HG02763 (cell line): ENCODE results near the gene PLEKHG5.

Experiments
- ATAC-seq: cut with Tn5 transposase; IDR thresholded peaks from one replicate; pipeline ENCODE4 v1.9.1; 2021; ENCODE audit warnings: mild to moderate bottlenecking, moderate library complexity; ENCODE audit not compliant: unreplicated experiment

Gene PLEKHG5, protein sequence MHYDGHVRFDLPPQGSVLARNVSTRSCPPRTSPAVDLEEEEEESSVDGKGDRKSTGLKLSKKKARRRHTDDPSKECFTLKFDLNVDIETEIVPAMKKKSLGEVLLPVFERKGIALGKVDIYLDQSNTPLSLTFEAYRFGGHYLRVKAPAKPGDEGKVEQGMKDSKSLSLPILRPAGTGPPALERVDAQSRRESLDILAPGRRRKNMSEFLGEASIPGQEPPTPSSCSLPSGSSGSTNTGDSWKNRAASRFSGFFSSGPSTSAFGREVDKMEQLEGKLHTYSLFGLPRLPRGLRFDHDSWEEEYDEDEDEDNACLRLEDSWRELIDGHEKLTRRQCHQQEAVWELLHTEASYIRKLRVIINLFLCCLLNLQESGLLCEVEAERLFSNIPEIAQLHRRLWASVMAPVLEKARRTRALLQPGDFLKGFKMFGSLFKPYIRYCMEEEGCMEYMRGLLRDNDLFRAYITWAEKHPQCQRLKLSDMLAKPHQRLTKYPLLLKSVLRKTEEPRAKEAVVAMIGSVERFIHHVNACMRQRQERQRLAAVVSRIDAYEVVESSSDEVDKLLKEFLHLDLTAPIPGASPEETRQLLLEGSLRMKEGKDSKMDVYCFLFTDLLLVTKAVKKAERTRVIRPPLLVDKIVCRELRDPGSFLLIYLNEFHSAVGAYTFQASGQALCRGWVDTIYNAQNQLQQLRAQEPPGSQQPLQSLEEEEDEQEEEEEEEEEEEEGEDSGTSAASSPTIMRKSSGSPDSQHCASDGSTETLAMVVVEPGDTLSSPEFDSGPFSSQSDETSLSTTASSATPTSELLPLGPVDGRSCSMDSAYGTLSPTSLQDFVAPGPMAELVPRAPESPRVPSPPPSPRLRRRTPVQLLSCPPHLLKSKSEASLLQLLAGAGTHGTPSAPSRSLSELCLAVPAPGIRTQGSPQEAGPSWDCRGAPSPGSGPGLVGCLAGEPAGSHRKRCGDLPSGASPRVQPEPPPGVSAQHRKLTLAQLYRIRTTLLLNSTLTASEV

DNA sequence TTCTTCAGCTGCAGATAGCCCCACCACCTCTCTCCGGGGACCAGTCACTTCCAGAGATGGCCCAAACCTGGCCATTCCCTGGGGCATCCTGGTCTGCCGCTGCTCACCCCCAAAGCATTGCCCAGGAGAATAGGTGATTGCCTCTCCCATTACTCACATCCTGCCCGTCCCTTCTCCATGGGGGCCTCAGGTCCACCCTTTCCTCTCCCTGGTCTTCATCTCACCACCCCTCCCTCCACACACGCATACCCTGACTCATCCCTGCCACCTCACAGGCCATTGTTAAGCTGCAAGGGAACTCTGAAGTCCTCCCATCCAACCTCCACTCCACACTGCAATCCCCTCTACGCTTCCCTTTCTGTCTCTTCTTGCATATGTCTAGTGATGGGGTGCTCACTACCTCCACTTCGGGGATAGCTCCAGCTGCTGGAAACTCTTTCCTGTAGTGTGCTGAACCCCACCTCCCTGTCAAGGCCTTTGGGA lies at the start of gene PLEKHG5:
Gene PLEKHG5, minus strand, starts transcription at position 188 of the 483 bp plus-strand sequence. CDS start 14,096 bp downstream, outside the sequence.
- ATAC-seq, result no peak

DNA sequence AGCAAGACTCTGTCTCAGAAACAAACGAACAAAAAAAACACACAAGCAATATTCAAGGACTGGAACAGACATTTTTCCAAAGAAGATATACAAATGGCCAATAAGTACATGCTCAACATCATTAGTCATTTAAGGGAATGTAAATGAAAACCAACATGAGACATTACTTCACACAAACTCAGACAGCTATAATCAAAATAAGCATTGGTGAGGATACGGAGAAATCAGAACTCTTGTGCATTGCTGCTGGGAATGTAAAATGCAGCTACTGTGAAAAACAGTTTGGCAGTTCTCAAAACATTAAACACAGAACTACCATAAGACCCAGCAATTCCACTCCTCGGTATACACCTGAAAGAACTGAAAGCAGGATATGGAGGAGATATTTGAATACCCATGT lies 47.5 kb upstream of the PLEKHG5 start:
- ATAC-seq, result no peak

DNA sequence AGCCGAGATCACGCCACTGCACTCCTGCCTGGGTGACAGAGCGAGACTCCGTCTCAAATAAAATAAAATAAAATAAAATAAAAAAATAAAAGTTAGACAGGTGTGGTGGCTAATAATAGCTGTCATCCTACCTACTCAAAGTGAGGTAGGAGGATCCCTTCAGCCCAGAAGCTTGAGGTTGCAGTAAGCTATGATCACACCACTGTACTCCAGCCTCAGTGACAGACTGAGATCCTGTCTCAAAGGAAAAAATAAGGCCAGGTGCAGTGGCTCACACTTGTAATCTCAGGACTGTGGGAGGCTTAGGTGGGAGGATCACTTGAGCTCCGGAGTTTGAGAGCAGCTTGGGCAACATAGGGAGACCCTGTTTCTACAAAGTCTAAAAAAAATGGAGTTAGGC lies 44.8 kb upstream of the PLEKHG5 start:
- ATAC-seq, result no peak

DNA sequence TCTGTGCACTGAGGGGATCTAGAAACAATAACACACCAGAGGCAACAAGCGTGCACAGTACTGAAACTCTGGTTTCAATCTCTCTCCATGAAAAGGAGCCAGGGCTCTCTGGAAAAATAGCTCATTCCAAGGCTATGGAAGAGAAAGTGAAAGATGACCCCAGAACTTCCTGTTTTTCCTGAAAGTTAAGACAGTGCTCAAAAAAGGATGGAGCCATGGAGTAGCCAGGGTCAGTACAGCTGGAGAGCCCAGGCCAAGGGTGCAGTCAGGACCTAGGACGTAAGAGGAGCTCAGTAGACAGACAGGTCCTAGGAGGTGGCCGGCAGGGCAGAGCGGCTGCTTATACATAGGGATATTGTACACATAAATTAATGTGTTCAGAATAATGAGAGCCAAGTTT lies 43.7 kb upstream of the PLEKHG5 start:
- no peak for ATAC-seq

DNA sequence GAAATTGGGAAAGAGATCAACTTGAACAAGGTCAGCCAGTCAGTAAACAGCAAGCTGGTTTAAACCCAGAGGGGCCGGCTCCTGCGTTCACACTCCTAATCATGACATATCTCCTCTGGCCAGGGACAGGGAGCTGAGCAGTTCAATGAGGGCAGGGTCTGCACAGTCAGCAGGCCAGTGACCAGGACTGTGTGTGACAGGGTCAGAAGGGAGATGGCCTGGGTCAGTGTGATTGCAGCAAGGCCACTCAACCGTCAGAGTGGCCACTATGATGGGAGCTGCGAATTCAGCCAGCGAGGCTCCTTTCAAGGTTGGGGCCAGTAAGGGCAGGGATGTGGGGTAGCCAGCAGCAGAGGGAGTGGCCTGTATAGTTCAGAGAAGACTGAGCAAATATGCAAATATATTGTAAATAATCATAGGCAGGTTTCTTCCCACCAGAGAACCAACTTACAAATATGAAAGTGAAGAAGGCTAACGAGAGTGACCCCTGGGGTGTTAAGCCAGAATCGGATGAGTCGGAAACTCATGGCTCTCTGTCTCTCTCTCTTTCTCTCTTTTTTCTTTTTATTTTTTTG lies 42.9 kb upstream of the PLEKHG5 start:
- no peak for ATAC-seq

DNA sequence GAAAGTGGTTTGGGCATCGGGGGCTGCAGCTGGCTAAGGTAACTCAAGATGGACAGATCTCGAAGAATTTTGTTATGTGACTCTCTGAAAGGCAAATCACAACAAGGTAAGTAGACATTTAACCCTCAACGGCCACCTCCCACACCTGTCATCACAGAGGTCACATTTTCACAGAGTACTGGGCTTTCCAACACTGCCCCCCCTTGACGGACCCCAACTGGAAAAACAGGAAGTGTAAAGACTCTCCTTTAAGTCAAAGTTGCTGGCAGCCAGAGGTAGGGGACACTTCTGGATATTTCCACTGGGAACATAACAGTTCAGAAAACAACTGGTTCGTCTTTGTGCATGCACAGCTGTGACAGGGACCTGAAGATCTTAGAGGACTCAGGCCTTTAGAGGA lies 40.5 kb upstream of the PLEKHG5 start:
- no peak for ATAC-seq

DNA sequence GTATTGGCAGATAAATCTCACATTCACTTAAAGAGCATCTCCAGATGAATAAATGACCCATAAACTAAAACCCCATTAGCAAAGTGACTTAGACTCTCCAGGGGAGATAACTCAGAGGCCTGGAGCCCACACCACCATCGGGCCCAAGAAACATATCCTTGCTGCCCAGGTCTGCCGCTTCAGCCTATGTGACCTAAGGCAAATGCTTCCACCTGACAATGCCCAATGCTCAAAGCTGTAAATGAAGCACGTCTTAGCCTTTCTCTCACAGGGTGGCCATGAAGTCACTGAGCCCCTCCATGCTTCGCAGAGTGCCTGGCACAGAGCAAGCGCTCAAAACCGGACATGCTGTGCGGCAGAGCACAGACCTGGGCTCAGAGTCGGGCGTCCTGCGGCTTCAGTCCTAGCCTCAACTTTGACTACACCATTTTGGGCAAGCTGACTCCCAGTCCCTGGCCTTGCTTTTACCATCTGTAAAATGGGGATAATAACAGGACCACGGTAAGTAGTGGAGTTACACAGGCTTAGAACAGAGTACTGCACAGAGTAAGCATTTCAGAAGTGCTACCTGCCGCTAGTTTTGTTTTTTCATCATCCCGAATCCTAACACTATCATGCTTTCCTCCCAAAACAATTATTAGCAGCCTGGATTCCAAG lies 39.2 kb upstream of the PLEKHG5 start:
- no peak for ATAC-seq

DNA sequence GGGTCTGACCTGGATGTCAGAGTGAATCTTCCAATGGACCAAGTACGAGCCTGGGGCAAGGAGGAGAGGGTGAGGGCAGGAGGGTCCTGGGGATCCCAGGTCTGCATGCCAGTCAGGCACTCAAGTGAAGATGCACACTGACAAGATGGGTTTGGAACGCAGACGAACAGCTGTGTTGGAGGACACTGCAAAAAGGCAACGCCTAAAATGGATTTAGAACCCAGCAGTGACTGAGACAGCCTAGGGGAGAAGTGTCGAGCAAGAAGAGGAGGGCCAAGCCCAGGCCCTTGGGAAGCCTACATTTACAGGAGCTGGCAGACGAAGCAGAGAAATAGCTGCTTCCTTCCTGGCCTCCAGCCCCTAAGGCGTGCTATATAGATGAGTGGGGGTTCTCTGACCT lies 37.0 kb upstream of the PLEKHG5 start:
- ATAC-seq, result no peak

DNA sequence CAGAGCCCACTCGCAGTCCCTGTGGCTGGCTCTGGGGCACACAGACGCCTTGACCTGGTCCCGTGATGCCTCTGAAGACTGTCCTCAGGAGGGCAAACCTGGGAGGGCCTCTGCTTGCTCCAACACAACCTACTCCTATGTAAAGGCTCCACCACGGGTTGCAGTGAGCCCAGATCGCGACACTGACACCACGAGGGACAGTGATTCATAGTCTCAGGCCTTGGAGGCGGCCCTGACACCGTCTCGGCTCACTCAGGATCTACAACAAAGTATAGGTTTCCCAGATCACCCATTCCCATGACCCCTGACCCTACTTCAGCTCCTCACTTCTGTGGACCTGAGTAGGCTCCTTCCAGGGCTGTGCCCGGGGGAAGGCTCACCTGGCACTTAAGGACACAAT lies 34.8 kb upstream of the PLEKHG5 start:
- ATAC-seq, result no peak

DNA sequence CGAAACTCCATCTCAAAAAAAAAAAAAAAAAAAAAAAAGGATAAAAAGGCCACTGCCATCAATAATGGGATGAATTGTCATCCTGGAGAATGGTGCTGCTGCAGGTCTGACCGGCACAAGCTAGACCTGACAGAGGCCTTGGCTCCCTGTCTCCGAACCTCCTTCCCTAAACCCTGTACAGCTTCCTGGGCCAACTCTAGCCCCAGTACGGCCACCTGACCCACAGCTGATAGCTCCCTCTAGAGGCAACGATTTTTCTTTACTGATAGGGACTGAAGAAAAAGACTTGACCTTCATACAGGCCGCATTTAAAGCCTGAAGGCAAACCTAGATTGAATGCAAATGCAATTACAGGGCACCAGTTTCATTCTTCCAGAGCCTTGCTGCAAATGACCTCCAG lies 32.1 kb upstream of the PLEKHG5 start:
- no peak for ATAC-seq

DNA sequence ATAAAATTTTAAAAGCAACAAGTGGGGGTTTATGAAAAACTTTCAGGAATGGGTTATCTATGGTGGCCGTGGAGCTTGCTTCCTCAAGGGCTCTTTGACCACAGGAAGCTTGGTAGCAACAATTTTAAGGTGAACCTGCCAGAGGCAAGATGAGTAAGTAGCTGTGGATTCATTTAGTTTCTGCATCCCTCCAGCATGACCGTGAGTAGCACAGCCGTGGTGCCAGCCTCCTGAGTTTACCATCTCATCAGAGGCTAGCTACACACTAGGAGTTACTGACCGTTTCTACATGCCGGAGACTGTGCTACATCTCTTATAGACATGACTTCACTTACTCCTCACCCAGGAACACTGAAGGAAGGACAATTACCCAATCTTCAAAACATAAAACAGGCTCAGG lies 30.1 kb upstream of the PLEKHG5 start:
- ATAC-seq, result no peak

DNA sequence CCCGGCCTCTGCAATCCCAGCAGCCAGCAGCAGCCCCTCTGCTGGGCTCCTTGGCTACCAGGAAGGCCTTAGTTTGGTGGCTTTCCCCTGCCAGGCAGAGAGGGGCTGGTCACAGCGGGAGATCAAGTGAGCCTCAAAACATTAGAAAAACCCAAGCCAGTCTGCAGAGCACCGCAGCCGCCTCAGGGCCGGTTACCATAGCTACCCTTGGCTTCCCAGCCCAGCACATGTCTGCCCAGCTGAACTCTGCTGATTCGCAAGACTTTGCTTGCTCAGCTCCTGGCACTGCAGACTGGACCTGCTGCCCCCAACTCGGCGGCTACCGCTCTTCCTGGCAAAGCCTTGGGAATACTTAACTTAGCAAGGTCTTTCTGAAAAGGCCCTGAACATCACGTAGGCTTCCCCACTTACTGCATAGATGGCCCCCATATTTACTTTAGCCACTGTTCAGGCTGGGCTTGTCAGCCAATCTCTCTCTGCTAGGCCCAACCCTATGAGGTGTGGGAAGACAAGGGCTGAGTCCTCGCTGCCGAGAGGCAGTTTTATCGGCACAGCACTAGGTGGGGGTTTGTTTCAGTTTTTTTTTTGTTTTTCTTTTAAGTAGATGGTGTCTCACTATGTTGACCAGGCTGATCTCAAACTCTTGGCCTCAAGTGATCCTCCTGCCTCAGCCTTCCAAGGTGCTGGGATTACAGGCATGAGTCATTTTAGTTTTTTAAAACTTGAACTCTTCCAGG lies 28.6 kb upstream of the PLEKHG5 start:
- ATAC-seq, result no peak

DNA sequence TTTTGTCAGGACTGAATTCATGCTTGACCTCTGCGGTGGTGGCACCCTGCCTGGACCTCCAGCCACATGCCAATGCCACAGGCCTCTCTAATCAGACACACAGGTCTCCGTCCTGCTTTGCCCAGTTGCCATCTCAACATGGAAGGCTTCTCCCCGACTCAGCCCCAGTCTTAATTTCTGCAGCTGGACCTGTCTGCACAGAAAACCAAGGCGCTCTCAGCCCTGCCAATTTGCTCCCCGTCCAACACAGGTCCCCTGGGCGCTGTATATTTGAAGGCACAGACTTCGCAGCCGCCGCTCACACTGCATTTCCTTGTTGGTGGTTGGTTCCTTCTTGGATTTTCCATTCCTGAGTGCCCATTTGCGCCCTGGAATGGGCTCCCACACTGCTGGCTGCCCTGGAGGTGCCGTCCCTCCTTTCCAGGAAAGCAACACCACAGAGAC lies 28.0 kb upstream of the PLEKHG5 start:
- ATAC-seq, result no peak

DNA sequence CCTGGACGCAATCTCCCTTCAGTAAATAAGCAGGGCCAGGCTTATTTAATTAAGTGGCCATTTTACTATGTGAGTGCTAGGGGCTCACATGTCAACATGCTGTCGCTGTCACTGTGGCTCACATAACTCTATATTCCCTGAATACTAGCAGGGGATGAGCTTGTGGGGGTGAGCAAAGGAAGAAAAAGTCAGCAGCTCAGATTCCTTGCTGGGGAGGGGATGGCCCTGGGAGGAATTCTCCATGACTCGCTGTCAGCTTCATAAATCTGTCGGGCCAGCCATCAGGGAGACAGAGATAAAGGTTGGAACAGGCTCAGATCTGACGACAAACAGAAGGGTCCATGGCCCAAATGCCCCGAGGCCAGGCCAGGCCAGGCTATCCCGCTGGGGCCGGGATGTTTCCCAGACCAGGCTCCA lies 26.0 kb upstream of the PLEKHG5 start:
- ATAC-seq, result no peak

DNA sequence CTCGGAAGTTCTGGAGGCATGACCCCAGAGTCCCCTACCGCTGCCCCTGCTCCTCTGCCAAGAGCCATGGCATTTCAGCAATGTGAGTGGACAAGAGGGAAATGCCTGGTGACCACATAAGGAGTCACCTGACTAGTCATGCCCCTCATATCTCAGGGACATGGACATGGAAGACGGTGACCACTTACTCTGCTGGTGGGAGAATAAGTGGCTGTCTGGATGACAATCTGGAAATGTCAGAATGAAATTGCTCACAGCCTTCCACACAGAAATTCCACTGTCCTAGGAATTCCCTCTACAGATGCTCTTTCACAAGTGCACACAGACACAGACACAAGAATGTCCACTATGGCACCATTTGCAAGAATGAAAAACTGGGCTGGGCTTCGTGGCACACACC lies 24.3 kb upstream of the PLEKHG5 start:
- no peak for ATAC-seq

DNA sequence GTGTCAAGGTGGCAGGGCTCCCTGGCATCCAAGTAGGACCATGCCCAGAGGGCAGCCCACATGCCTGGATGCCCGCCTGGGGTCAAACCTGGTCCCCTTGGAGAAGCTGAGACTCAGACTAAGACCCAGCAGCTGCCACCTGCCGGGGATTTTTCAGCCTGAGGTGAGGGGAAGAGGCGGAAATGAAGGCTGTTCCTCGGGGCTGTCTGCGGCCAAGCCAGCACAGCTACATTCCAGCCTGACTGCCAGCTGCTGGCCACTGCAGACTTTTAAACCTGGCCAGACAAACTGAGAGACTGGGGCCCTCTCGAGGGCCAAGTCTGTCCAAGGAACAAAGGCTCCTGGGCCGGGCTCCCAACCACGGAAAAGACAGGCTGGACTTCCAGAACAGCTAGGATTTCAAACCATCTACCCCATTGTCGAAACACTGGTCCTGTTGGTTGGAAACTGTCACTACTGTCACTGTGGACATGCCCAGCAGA lies 21.9 kb upstream of the PLEKHG5 start:
- no peak for ATAC-seq

DNA sequence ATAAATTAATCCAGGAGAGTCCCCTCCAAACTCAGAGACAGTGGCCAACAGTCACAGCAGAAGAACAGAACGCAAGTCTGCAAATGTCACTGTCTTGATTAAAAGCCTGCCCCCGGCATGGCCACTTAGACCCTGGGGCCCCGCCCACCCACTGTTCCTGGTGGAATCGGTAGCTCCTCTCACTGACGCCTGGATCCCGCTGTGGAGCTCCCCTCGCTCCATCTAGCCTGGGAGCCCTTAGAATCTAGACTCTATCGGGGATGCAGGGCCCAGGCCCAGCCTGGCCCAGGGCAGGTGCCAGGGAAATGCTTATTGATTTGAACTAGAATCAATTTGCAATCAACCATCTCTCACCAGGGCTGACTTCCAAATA lies 21.4 kb upstream of the PLEKHG5 start:
- ATAC-seq, result no peak

DNA sequence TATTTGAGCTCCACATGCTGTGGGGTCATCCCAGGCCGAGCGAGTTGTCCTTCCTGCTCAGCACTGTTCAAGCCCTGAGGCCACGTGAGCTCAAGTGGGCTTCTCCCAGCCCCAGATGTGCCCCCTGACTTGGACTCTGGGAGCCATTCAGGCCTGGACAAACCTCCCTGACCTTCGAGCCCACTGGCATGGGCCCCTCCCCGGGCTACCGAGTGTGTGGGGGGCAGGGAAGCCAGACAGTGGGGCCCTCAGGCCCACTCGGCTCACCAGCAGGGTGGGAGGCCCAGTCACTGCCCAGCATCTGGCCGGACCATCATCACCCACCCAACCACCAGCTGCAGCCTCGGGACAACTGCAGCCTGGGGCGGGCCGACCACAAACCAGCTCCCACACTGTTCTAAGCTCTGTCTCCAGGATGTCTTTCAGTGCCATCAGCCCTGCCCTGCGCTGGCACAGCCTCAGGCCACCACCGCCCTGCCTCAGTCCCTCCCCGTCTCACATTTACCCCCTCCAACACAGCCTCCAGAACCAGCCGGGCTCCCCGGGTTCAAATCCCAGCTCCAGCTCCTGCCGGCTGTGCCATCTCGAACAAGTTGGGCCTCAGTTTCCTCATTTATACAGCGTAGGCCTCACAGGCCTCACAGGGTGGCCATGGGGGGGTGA lies 20.9 kb upstream of the PLEKHG5 start:
- no peak for ATAC-seq

DNA sequence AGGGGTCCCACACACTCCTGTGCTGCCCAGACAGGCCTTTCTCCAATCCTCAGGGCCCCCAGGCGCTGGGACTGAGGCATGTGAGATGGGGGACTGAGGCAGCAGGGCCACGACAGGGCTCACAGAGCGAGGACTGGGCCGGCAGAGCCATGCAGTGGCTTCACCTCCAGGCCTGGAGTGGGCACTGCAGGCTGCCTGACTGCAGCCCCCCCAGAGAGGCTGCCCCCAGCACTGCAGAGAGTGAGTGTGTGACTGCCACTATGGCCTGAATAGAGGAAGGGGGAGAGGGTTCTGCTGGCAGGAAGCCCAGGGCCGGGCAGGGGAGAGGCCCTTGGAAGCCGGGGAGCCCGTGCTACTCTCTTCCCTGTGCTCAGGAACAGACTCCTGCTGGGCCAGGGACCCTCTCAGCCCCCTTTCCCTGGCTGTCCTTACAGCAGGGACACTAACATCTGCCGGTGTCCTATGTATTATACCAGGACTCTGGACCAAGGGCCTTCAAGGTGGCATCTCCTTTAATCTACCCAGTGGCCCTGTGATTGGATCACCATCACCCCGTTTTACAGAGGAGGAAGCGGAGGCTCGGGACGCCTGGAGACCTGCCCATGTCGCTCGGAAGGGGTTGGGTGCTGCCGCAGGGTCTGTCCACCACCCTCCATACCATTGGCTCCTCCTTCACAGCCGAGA lies 20.2 kb upstream of the PLEKHG5 start:
- no peak for ATAC-seq
